GM18858 (cell line): ENCODE data around the gene ETS2.

Experiments used
- ATAC-seq: cut with Tn5 transposase; IDR thresholded peaks from one replicate; pipeline ENCODE4 v1.9.1; 2021; ENCODE audit not compliant: unreplicated experiment

ETS2 gene

DNA sequence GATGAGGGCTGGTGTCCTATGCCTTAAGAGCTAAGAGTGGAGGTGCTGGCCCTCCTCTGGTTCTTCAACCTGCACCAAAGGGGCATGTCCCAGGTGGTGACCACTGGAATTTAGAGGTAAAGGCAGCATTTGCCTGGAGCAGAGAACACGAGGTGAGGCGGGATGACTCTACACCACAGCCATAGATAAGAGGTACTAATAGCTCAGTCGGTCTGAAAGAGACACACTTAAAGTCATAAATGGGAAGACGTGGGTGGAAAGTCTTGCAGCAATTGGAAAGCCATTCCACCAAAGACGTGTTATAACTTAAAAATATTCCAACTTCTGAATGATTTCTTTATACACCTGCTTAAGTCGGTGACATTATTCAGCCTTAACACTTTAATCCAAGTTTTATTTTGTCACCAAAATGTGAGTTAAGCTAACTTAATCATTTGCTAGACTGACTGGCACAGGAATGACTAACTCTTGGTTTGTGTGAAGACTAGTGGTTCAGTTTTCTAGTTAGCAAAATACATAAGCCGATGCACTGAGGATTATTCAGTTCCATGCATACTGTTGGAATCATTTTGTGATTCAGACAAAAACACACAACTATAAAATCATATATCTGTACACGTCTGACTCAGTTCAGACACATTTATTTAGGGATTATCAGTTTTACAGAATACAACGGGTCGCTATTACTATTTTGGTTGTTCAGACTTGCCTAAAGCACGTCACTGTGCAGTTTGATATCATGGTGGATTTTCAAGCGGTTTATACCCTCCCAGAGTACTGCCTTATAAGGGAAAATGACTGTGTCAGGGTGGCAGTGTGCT, 4.6 kb upstream of the ETS2 start:
- ATAC-seq = no peak

DNA sequence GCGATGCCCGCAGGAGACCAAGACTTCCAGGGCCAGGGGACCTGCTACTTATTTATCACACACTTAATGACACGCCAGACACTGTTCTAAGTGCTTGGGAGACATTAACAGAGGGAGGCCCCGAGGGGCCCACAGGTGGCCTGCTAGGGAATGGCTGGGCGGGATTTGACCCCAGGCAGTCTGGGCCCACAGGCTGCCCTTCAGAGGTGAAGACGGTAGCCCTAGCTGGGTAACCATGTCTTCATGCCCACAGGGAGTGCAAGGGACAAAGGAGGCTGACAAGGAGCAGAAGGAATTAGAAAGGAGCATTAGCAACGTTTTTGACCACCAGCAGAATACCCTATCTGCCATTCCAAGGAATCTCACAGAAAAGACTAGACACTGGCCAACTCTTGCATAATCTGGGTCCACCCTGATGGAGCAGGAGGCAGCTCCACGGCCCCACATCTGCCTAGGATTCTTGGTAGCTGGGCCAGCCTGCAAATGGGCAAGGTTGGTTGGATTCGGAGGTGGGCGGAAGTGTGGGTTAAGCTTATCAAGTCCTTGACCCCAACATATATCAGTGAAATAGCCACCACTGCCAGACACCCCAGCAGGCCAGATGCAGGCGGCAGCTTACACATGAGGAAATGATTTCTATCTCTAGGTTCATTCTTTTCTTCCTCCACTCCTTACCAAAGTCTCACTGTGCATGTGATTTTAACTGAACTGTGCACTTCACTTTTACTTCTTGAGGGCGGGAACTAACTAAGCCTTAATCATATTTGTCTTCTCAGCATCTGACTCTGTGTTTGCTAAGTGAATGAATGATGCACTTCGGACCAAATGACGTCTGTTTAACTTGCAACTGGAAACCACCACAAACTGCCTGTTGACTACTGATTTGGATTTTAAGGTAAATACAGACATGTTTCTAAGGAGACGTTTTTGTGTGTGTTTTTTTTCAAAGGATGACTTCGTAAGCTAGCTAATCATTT, 3.4 kb upstream of the ETS2 start:
- no peak for ATAC-seq

DNA sequence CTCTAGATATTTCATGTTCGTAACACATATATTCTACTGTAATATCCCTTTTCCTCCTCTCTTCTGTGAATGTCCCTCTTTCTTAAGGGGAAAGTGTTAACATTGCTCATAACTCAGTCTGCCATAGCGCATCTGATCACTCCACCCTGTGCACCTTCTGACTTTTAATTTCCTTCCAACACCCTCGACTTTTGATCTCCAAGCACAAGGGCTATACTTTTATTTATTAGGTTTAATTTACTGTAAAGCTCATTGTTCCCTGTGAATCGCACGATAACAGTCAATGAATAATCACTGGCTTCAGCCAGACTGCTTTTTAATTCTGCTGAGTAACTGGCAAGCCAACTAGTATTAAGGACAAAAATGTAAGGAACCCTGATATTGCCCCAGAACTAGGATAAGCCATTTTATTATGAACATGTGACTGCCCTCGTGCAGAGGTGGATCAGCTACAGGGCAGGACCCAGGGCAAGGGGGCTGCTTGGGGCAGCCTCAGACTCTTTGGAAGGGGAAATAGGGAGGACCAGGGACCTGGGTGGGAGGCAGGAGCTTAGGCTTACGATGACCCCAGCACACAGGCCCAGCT, 2.6 kb upstream of the ETS2 start:
- ATAC-seq = no peak

DNA sequence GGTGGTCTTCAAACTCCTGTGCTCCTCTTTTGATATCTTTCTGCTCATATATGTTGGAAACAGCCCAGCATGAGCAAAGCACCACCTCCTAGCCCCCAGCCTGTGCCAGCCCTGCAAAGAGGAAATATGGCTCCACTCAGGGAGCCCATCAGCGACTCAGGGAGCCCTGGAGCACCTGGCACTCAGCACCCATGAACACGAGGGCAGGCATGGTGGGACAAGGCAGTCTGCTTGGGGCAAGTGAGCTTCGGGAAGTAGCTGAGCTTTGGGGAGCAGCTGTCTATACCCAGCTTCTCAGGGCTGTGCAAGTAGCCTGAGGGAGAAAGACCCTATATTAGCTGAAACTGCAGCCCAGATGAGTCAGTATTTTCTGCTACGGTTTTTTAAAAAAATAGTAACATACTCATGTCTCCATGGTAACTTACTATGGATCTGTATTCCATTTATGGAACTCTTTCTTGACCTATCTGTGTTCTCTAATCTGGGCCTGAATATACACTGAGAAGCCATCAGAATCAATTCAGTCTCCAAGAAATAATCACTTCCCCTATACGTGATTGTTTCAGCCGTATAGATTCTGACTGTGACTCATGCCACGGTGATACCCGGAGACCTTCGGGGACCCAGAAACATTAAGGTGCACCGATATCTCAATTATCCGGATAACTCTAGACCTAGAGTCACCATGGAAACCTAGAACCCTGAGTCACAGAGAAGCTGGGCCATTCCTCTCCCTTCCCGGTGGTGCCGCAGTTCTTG, 1.5 kb upstream of the ETS2 start:
- ATAC-seq = no peak

DNA sequence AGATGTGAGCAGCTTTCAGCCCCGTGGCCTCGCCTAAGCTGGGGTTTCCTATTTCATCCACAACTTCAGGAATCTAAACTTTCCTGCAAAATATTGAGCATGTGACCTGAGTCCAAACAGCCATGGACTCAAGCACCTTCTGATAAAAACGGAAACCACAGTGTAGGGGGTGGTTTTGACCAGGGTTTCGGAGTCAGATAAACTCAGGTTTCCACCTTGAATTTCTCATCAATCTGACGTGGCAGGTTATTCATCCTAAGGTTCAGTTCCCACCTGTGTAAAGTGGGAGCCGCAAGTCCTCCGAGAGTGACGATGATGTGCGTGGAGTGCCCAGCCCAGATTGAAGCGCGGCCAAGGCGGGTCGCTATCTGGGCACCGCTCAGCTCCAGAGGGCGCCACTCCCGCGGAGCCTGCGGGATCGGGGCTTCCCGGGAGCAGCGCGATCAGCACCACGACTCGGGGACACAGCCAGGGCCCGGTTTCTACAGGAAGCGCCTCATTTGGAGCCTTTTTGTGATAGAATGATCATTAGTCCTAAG, 871 bp upstream of the ETS2 start:
- no peak for ATAC-seq

DNA sequence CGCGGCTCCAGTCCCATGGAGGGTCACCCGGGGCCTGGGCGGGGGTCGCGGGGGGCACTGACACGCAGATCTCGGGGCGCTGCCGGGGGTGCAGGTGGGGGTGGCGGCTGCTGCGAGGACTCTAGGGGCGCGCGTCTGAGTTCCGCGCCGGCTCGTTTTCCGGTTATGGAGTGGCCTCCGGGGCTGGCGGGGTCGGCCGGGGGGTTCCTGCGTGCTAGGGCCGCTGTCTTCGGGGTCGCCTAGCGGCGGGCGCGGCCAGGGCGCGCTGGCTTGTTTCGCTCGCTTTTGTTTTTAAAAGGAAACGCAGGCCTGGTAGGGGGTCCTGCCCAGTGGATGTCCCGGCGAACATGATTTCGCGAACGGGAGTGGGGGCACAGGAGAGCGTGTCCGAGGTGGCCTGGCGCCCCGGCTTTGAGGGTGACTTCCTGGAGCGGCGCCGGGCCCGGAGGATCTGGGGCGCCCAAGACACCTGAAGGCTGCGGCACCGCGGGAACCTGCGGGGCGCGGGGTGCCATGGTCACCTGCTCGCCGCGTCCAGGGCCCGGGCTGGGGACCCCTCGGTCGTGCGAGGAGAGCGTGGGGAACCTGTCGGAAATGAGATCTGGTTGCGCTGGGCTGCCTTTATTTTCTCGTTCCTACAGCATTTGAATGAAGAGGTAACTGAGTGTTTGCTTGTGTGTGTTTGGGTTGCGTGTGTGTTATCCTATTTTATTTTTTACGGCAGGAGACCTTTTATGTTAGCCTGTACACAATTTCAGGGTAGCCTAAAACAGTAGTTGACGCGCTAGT, 618 bp downstream of the ETS2 start:
- ATAC-seq = no peak

DNA sequence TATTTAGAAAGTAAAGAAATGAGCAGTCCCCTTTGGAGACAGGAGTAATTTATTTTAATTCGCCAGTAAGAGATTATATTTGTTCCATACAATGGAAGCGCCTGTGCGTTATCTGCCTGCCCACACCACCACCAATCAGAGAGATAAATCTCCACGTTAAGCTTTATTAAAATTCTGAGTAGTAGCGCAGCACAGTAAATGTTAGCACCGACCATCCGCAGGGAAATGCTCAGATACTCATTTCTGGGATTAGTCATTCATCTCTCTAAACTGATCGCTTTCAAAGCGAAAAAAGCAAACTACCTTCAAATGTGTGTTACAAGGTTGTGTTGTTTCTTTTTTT, 1.2 kb downstream of the ETS2 start:
- ATAC-seq = no peak

DNA sequence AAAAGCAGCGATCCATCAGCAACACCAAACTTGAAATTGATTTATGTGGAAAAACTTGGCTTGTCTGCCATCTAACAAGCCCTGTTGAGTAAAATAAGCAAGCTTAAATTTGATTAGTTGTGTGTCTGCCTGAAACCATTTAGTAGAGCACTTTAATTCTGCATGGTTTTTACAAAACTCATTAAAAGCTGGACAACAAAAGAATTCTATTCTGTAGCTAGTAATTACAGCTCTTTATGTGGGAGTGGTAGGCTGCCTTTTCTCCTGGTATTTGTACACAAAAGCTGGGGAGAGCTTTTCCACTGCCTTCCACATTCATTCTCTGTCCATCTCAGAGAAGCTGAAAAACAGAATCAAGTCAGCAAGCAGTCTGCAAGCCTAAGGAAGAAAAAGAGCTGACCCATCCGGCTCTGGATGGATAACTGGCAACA, 1.7 kb downstream of the ETS2 start:
- ATAC-seq = no peak

DNA sequence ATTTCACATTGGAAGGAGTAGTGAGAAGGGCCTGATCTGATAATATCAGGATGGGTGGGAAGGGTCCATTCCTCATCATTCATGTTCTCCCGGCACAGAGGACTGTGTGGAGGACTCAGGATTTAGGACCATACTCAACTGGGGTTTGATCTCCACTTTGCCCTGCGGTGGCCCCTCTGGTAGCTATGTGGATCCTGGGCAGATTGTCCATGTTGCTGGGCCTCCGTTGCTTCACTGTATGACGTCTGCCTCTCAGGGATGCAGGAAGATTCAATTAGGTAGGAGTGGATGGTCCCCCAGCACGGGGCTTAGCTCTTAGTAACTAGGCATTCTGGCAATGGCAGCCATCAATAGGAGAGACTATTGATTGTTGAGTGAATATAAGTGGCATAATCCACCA, 2.3 kb downstream of the ETS2 start:
- no peak for ATAC-seq

DNA sequence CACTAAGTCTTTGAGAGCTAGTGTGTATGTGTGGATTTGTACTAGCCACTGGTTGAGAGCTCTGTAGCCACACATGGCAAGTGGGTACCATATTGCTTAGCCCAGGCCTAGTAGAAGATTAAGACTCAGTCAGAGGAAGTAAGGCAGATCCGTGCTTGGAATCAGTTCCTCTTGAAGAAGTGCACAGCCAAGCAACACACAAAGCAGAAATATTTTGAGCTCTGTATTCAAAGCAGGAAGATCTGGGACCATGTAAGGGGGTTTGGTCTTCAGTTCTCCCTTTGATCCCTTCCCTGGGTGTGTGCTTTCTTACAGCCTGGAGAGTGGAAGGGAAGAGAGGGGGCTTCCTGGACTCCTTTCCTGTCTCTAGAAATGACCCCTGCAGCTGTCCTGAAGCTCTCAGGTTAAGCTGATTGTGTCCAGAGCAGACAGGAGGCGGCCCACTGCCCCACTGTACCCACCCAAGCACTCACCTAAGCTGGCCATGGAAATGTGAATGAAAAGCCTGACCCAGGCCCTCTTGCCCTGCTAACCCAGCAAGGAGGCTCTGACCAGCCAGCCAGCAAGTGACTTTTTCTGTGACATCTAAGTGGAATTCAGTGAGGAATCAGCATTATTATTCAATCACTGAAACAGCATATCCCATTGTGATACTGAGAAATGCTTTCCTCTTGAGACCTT, 3.6 kb downstream of the ETS2 start:
- ATAC-seq = no peak

DNA sequence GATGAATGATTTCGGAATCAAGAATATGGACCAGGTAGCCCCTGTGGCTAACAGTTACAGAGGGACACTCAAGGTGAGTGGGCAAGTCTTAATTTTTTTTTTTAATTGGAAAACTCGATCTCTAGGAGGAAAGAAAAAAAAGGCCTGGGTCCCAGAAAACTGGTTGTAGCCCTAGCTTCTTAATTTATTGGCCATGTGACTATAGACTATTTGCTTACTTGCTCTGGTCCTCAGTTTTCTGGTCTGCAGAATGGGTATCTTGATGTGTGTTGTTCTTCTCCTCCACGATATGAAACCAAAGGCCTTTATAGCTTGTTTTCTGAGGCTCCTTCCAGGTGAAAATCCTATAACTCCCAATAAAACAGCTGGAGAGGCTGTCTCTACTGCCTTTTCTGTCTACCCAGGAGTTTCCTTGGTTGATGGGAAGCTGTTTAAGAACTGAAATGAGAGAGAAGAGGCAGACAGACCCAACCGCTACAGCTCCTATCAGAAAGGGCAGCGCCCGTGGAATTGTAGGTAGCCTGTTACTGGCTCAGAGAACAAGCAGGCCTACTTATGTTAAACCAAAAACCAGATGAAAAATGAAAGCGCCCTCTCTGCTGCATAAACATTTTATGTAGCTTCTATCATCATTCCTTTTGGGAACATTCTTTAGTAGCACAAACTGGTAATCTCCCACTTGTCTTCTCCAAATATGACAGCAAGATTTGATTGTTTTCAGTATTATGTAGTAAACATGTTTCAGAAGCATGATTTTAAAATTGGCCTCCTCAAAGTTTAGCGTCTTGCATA, 4.5 kb downstream of the ETS2 start:
- ATAC-seq = no peak

DNA sequence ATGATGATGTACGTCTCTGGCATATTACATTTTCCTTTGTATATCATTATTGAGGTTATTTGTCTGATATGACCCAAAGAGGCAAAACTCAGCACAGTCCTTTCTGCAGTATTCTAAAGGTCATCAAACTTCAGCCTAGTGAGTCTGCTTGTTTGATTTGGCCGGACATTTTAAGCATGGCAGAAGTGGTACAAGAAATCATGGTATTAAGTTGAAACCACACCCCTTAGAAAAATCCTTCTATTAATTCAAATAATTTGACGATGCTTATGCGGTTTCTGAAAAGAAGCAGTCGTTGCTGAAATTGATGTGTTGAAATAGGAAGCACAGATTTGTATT, 5.1 kb downstream of the ETS2 start:
- ATAC-seq = no peak

DNA sequence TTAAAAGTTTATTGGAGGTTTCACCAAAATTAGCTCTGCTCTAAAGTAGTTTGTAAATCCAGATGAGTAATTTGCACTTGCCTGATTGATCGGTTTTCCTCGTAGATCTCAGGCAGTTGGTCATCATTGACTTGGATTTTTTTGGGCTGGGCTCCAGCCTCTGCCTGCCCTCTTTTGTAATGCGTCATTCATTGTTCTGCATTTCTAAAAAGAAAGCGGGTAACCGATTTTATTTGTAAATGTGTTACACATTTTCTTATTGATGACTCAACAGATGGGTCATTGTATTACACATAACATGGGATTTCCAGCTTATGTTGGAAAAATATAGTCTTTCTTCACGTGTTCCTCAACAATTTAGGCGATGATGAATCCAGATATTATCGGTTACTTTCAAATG, 5.5 kb downstream of the ETS2 start:
- ATAC-seq = no peak

DNA sequence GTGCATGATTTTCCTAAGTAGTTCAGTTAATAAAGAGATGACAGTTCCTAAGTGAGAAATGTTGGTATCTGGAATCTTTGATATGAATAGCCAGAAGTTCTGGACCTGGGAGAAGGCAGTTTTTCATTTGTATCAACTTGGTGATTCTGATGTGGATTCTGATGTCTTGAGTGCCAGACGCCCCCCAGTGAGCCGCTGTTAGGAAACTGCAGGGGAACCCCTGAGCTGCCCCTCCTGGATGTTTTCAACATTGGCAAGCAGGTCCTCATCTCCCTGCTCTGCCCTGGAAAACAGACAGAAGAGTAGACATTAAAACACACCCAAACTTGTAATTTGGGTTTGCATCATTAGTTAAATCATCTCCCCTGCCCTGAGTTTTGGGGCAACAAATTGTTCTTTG, 7.4 kb downstream of the ETS2 start:
- ATAC-seq = no peak

DNA sequence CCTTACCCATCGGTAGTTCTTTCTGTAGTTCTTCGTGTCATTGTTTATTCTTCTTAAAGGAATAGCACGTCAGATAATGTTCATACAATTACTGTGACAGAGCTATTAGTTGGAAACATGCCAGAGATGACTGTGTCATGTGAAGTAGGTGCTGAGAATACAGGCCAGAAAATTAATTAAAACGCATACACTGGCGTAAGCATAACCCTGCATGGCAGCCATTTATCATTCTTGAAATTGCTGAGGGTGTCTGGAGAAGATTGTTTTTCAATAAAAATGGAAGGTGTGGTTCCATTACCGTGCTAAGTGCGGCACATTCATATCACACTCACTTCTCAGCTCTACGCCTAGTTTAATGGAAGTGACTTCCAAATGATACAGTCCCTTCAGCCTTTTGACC, 7.8 kb downstream of the ETS2 start:
- ATAC-seq = no peak

DNA sequence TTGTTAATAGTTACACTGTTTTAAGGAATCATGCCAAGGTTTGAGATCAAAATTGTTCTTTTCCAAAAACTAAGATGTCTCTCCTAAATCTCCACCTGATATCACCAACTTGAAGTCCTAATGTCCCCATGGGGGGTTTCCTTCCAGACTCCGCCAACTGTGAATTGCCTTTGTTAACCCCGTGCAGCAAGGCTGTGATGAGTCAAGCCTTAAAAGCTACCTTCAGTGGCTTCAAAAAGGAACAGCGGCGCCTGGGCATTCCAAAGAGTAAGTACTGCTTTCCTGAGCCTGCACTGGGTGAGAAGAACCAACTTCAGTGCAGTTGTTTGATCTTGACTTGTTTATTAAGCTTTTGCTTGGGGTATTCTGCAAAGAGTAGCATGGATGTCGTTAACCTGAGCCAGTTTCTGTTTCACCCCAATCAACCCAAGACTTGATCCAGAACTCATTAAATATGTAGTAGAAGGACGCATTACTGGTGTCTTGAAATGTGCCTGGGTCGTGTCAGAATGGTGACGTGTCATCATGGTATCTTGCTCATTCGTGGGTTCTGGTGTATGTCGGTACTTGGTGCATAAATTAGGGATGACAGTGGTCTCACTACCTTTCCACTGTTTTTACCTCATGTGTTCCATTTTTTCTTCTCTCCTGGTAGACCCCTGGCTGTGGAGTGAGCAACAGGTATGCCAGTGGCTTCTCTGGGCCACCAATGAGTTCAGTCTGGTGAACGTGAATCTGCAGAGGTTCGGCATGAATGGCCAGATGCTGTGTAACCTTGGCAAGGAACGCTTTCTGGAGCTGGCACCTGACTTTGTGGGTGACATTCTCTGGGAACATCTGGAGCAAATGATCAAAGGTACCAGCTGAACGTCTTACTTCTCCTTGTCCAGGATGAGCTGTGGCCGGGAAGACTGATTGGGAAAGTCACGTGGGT, 8.7 kb downstream of the ETS2 start:
- ATAC-seq = no peak

DNA sequence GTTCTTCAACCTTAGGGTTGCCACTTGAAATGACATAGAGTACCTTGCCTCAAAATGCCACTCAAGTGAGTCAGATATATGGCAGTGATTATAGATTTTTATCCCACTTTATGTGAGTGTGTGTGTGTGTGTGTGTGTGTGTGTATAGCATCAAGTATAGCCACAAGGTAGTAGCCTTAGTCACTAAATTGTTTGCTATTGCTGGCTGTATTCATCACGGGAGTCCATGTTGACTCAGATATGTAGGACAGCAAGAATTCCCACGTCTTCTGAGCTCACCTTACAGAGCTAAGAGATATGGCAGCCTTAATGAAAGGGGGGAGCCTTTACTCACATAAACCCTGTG, 9.3 kb downstream of the ETS2 start:
- ATAC-seq = no peak
